IMR-90 (cell line): ENCODE results near the gene UNC93B1. TPM values are rescaled to one million over a fixed set of nuclear protein-coding genes. Genes with fewer than 3 reads are reported as not detected.
A peak's percentile ranks its signal among the peaks of the same experiment; 100 is the strongest.
"Not testable (repeated sequence)": the region's sequence is repeated elsewhere in the genome, so short reads cannot be mapped to it uniquely, and the experiment has no call there.

Experiments used
- ATAC-seq: fragments of 200-7000 bp; cut with Tn5 transposase; 2 replicates; pipeline ENCODE4 v1.9.1; 2020; ENCODE audit warnings: low read depth, mild to moderate bottlenecking, moderate library complexity
- BruUV-seq: library from RNA; stranded (reverse); fragments of 400-500 nt; replicated peaks from 2 replicates; lab custom pipeline; 2021; lab: Mats Ljungman, UMichigan
- CTCF ChIA-PET: fragments of 300-600 bp; formaldehyde crosslinking; extraction: SDS; loops from one replicate; lab custom pipeline; 2021; ENCODE audit warnings: antibody characterized with exemption; lab: Yijun Ruan, JAX
- POLR2A ChIA-PET: fragments of 300-600 bp; sonication (Branson Sonifier 250); formaldehyde crosslinking; loops from one replicate; lab custom pipeline; 2022; ENCODE audit warnings: antibody characterized with exemption; ENCODE audit not compliant: unreplicated experiment; lab: Charles Lee
- DNase-seq: peaks from one replicate; pipeline ENCODE4 v3.0.0; 2013
- H2AFZ ChIP-seq: replicated peaks from 2 replicates; pipeline ENCODE3; 2013; ENCODE audit warnings: low read length, mild to moderate bottlenecking; ENCODE audit not compliant: poor library complexity
- H2AK5ac ChIP-seq: 2 replicates; pipeline ENCODE4 v1.6.1; 2013; ENCODE audit warnings: low read depth, low read length, inconsistent platforms
- H2AK9ac ChIP-seq: replicated peaks from 2 replicates; pipeline ENCODE3; 2013; ENCODE audit warnings: mild to moderate bottlenecking, low read depth, low read length, moderate library complexity; ENCODE audit not compliant: poor library complexity
- H2BK120ac ChIP-seq: 2 replicates; pipeline ENCODE4 v1.6.1; 2013; ENCODE audit warnings: low read depth, low read length, inconsistent platforms
- H2BK15ac ChIP-seq: 3 replicates; pipeline ENCODE4 v1.6.1; 2013; ENCODE audit warnings: low read depth, low read length, inconsistent platforms
- H2BK20ac ChIP-seq: 2 replicates; pipeline ENCODE4 v1.6.1; 2013; ENCODE audit warnings: low read depth, mild to moderate bottlenecking, inconsistent platforms, low read length, moderate library complexity
- H2BK5ac ChIP-seq: 2 replicates; pipeline ENCODE4 v1.6.1; 2013; ENCODE audit warnings: mild to moderate bottlenecking, low read depth, low read length, inconsistent platforms; ENCODE audit not compliant: poor library complexity, severe bottlenecking
- H3K14ac ChIP-seq: replicated peaks from 2 replicates; pipeline ENCODE4 v1.6.1; 2013; ENCODE audit warnings: low read depth, low read length, inconsistent platforms
- H3K18ac ChIP-seq: 2 replicates; pipeline ENCODE4 v1.6.1; 2013; ENCODE audit warnings: low read depth, low read length, control low read depth
- H3K23ac ChIP-seq: 2 replicates; pipeline ENCODE4 v1.6.1; 2013; ENCODE audit warnings: low read depth, low read length, inconsistent platforms
- H3K27ac ChIP-seq: 2 replicates; pipeline ENCODE4 v1.5.1; 2013; ENCODE audit warnings: mild to moderate bottlenecking, control low read depth, low read length; ENCODE audit not compliant: insufficient read depth
- H3K27me3 ChIP-seq: 2 replicates; pipeline ENCODE4 v1.6.1; 2013; ENCODE audit warnings: low read length; ENCODE audit not compliant: control insufficient read depth, insufficient read depth
- H3K36me3 ChIP-seq: 2 replicates; pipeline ENCODE4 v1.6.1; 2013; ENCODE audit warnings: low read length, mixed read lengths; ENCODE audit not compliant: control insufficient read depth, insufficient read depth
- H3K4ac ChIP-seq: 2 replicates; pipeline ENCODE4 v1.6.1; 2013; ENCODE audit warnings: low read depth, low read length, inconsistent platforms
- H3K4me1 ChIP-seq: 2 replicates; pipeline ENCODE4 v1.6.1; 2013; ENCODE audit warnings: low read length, mixed read lengths; ENCODE audit not compliant: control insufficient read depth, insufficient read depth
- H3K4me2 ChIP-seq: 2 replicates; pipeline ENCODE4 v1.6.1; 2013; ENCODE audit warnings: low read depth, mild to moderate bottlenecking, control low read depth, low read length, moderate library complexity
- H3K4me3 ChIP-seq: 2 replicates; pipeline ENCODE4 v1.5.1; 2013; ENCODE audit warnings: low read depth, mild to moderate bottlenecking, control low read depth, low read length, moderate library complexity; ENCODE audit not compliant: insufficient read depth
- H3K56ac ChIP-seq: 2 replicates; pipeline ENCODE4 v1.6.1; 2013; ENCODE audit warnings: low read length, inconsistent platforms; ENCODE audit not compliant: insufficient read depth; ENCODE audit errors: extremely low read depth
- H3K79me1 ChIP-seq, 2 experiments: 2 replicates each; pipeline ENCODE4 v1.6.1; 2013; ENCODE audit warnings: low read length in 2 of 2, inconsistent platforms in 1 of 2, low read depth in 1 of 2
- H3K9ac ChIP-seq: 2 replicates; pipeline ENCODE4 v1.6.1; 2013; ENCODE audit warnings: low read depth, low read length, control low read depth
- H3K9me1 ChIP-seq: 2 replicates; pipeline ENCODE4 v1.6.1; 2013; ENCODE audit warnings: low read length, inconsistent platforms; ENCODE audit not compliant: insufficient read depth
- H3K9me3 ChIP-seq: 2 replicates; pipeline ENCODE4 v1.6.1; 2013; ENCODE audit warnings: low read length; ENCODE audit not compliant: control insufficient read depth, insufficient read depth
- H4K20me1 ChIP-seq: 2 replicates; pipeline ENCODE4 v1.6.1; 2013; ENCODE audit warnings: low read length, inconsistent platforms; ENCODE audit not compliant: insufficient read depth
- H4K5ac ChIP-seq: 2 replicates; pipeline ENCODE4 v1.6.1; 2013; ENCODE audit warnings: mild to moderate bottlenecking, low read depth, low read length, control low read depth
- H4K8ac ChIP-seq, 2 experiments: 2 replicates each; pipeline ENCODE4 v1.6.1; 2013; ENCODE audit warnings: low read depth in 2 of 2, low read length in 2 of 2, control low read depth in 1 of 2, inconsistent platforms in 1 of 2
- H4K91ac ChIP-seq: 2 replicates; pipeline ENCODE4 v1.6.1; 2013; ENCODE audit warnings: low read depth, low read length, inconsistent platforms; ENCODE audit not compliant: insufficient read depth
- RAD21 ChIP-seq: IDR thresholded peaks from 2 replicates; pipeline ENCODE4 v1.6.1; 2012; ENCODE audit warnings: low read length, improper control_type of control experiment
- SMC3 ChIP-seq: fragments of 150-350 bp; IDR thresholded peaks from 2 replicates; pipeline ENCODE4 v1.6.1; 2016; ENCODE audit warnings: low read depth, mild to moderate bottlenecking, antibody characterized with exemption, low read length, moderate library complexity
- WGBS, 2 experiments: methylation state at CpG; one replicate each; pipeline versions ENCODE4 v1.1.5 to v1.1.7; 2013; ENCODE audit warnings: missing lambda C conversion rate in 2 of 2; ENCODE audit not compliant: insufficient read length in 1 of 2; ENCODE audit errors: extremely low coverage in 2 of 2; 5-methylcytosine and 5-hydroxymethylcytosine counted together
- dilution Hi-C: fragments of 300-500 bp; cut with HindIII; formaldehyde crosslinking; loops from one replicate; pipeline ENCODE4 v1.14.3; 2018; ENCODE audit warnings: low sequenced_read_pairs; ENCODE audit not compliant: unreplicated experiment
- in situ Hi-C: fragments of 300-500 bp; cut with MboI; formaldehyde crosslinking; loops from 3 replicates; pipeline ENCODE4 v1.14.3; 2019; ENCODE audit warnings: low sequenced_read_pairs, inconsistent platforms, mixed read lengths
- intact Hi-C: fragments of 100-400 bp; cut with micrococcal nuclease; formaldehyde crosslinking; loops from 2 replicates; pipeline ENCODE4 v1.10.0; 2022
- polyA plus RNA-seq, 3 experiments: library from polyadenylated mRNA; depleted of rRNA; stranded (reverse); fragments of >200 nt; gene quantifications; 2 replicates each; pipeline ENCODE4 v1.2.3, GENCODE V29; 2012; ENCODE audit warnings: low replicate concordance in 1 of 3
- total RNA-seq: library from RNA; depleted of rRNA; stranded (reverse); fragments of >200 nt; gene quantifications from 2 replicates; pipeline ENCODE4 v1.2.3, GENCODE V29; 2012
- TF ChIP-seq, protein P1 (sequence below): conservative IDR thresholded peaks from 2 replicates; pipeline ENCODE4 v1.5.1; 2012; ENCODE audit warnings: mild to moderate bottlenecking, low read depth, low read length, improper control_type of control experiment

UNC93B1 gene
- total and polyA plus RNA-seq, 2 of the 4 experiments (the other 2 are of a cell fraction), result 10.9 to 19.2 TPM

DNA sequence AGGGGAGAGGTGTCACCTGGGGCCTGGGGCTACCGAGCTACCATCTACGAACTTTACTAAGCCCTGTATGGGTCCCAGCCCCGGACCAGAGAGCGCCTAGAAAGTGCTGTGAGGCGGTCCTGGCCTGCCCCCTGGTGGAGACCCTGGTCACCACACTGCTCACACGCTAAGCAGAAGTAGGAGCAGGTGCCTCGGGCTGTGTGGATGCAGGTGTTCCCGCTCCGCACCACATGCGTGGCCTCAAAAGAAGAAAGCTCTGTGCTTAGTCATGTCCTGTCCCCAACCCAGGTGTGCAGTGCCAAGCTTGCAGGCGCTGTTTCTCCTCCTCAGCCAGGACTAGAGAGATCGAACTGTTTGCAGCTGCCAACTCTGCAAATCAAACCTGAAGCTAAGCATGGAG, 10.1 kb downstream of the UNC93B1 start:
- POLR2A ChIA-PET, result not testable (repeated sequence)
- CTCF ChIA-PET, result interaction anchor here (0.6 kb wide), 1 partner anchor 400 kb away, joined by 3 read pairs; no protein-coding TSS in a partner anchor

DNA sequence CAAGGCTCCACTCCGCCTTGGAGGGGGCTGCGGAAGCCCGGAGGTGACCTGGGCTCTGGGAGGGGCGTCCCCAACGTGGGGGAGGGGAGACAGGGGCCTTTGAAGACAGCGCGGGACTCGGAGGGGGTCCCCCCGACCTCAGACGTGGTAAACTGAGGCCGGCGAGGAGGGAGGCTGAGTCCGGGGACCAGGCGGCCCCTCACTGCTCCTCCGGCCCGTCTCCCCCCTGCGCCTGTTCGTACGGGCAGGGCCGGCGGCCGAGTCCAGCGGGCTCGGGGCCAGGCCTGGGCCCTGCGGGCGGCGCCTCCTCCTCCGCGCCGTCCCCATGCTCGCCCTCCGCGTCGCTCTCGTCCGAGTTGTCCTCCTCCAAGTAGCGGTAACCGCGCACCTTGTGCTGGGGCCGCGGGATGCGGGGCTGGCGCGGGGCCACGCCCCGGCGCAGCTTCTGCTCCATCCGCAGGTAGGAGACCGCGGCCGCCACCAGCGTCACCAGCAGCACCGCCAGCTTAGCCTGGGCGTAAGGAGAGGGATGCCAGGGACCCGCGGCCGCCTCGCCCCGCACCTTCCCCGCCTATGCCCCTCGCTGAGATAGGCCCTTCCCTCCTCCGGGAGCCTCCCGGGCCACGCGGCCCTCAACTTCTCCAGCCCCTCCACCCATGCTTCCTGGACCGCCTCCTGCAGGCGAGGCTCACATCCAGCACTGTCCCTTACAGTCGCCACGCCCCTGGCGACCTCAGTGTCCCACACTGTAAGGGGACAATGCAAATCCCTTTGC, 12.4 kb downstream of the UNC93B1 start:
- H3K4me3 ChIP-seq, H3K9me1 ChIP-seq, H3K18ac ChIP-seq, H2BK120ac ChIP-seq, H3K27ac ChIP-seq, in situ Hi-C loops, H3K9me3 ChIP-seq, H2AFZ ChIP-seq, H2AK5ac ChIP-seq, H4K5ac ChIP-seq, H3K9ac ChIP-seq, BruUV-seq, H3K79me1 ChIP-seq, H2BK15ac ChIP-seq, H2BK5ac ChIP-seq, H3K36me3 ChIP-seq, H3K27me3 ChIP-seq, H4K91ac ChIP-seq, H4K20me1 ChIP-seq, H2AK9ac ChIP-seq, H2BK20ac ChIP-seq, H3K4me2 ChIP-seq, H4K8ac ChIP-seq, ATAC-seq, H3K4ac ChIP-seq, H3K56ac ChIP-seq, CTCF ChIA-PET, H3K14ac ChIP-seq, dilution Hi-C loops, DNase-seq, H3K4me1 ChIP-seq, intact Hi-C loops, POLR2A ChIA-PET, H3K23ac ChIP-seq: not testable (repeated sequence)
- WGBS, 2 experiments, result 13% methylated on average over 3 of the region's 70 CpGs; no CpG with 5 or more reads in 1 of the 2 experiments

More for the DNA sequence above, 10.1 kb downstream of the UNC93B1 start:
- H4K20me1 ChIP-seq, H3K4me3 ChIP-seq, H3K56ac ChIP-seq, H2BK15ac ChIP-seq, H2BK5ac ChIP-seq, BruUV-seq, intact Hi-C loops, H3K79me1 ChIP-seq, H2BK20ac ChIP-seq, H3K36me3 ChIP-seq, DNase-seq, H2BK120ac ChIP-seq, ATAC-seq, H3K4me2 ChIP-seq, H3K4me1 ChIP-seq, H3K18ac ChIP-seq, H3K14ac ChIP-seq, H3K9me3 ChIP-seq, H3K9ac ChIP-seq, H2AFZ ChIP-seq, H3K27ac ChIP-seq, H3K9me1 ChIP-seq, dilution Hi-C loops, H3K23ac ChIP-seq, H2AK5ac ChIP-seq, H3K27me3 ChIP-seq, H4K5ac ChIP-seq, in situ Hi-C loops, H4K8ac ChIP-seq, H3K4ac ChIP-seq, H4K91ac ChIP-seq, H2AK9ac ChIP-seq: not testable (repeated sequence)
- no CpG with 5 or more reads among the region's 12 CpGs for WGBS, 2 experiments
- TF ChIP-seq, protein P1, sequence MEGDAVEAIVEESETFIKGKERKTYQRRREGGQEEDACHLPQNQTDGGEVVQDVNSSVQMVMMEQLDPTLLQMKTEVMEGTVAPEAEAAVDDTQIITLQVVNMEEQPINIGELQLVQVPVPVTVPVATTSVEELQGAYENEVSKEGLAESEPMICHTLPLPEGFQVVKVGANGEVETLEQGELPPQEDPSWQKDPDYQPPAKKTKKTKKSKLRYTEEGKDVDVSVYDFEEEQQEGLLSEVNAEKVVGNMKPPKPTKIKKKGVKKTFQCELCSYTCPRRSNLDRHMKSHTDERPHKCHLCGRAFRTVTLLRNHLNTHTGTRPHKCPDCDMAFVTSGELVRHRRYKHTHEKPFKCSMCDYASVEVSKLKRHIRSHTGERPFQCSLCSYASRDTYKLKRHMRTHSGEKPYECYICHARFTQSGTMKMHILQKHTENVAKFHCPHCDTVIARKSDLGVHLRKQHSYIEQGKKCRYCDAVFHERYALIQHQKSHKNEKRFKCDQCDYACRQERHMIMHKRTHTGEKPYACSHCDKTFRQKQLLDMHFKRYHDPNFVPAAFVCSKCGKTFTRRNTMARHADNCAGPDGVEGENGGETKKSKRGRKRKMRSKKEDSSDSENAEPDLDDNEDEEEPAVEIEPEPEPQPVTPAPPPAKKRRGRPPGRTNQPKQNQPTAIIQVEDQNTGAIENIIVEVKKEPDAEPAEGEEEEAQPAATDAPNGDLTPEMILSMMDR, result peak; percentile 43
- peak; percentile 40 for TF ChIP-seq RAD21
- TF ChIP-seq SMC3, result peak; percentile 23; the same call in 1 of the 2 replicates
